ENCODE measurements around the gene ROS1. TPM values are rescaled to one million over a fixed set of nuclear protein-coding genes. Genes with fewer than 3 reads are reported as not detected.
"Not testable (repeated sequence)": the region's sequence is repeated elsewhere in the genome, so short reads cannot be mapped to it uniquely, and the experiment has no call there.

ROS1 gene
- polyA plus RNA-seq, 2 donors, result not detected

DNA sequence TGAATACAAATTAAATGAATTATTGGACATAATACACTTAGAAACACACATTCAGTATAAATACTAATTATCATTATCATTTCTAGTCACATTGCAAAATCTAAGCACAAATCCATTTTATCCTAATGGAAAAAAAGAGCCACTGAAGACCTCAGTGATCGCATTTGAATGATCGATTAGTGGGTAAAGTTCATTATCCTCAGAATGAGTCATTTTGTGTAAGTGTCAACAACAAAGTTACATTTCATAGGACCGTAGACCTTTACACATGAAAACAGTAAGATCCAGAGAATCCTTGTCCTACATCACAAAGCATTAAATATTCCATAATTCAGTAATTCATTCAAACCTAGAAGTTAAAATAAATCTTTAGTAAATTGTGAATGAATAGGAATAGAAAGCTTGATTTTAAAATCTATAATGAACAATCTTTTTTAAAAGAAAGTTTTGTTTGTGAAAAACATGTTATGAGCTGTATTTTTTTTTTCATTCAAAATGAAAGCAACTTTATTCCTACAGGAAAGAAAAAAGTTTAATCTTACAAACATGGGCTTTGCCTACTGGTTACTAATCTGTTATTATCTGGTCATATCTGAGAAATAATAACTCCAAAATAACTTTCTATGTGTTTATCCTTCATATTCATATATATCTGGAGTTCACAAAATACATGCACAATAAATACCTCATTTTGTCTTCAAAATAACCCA, 33.7 kb downstream of the ROS1 start:
- Histone ChIP-seq H3K27ac (ENCODE audit: low read depth in 2 of 2, low read length in 1 of 2) (no peak overlapping the region), H3K4me1 (ENCODE audit: control insufficient read depth in 2 of 2, insufficient read depth in 2 of 2, low read length in 1 of 2) (no peaks in the 10 kb centered on the region), H3K9me3 (ENCODE audit: control insufficient read depth in 2 of 2, insufficient read depth in 1 of 2, low read depth in 1 of 2, low read length in 1 of 2) (no peaks in the 10 kb centered on the region), H3K4me3 (ENCODE audit: low read depth in 1 of 2, low read length in 2 of 2) (no peak overlapping the region), H3K27me3 (ENCODE audit: control insufficient read depth in 1 of 2, insufficient read depth in 2 of 2, low read length in 2 of 2) (no peaks in the 10 kb centered on the region), H3K36me3 (ENCODE audit: control insufficient read depth in 2 of 2, insufficient read depth in 2 of 2, low read length in 1 of 2) (no peaks in the 10 kb centered on the region)
- 74 to 85% methylated on average over 3 of the region's 3 CpGs for WGBS, 2 donors

DNA sequence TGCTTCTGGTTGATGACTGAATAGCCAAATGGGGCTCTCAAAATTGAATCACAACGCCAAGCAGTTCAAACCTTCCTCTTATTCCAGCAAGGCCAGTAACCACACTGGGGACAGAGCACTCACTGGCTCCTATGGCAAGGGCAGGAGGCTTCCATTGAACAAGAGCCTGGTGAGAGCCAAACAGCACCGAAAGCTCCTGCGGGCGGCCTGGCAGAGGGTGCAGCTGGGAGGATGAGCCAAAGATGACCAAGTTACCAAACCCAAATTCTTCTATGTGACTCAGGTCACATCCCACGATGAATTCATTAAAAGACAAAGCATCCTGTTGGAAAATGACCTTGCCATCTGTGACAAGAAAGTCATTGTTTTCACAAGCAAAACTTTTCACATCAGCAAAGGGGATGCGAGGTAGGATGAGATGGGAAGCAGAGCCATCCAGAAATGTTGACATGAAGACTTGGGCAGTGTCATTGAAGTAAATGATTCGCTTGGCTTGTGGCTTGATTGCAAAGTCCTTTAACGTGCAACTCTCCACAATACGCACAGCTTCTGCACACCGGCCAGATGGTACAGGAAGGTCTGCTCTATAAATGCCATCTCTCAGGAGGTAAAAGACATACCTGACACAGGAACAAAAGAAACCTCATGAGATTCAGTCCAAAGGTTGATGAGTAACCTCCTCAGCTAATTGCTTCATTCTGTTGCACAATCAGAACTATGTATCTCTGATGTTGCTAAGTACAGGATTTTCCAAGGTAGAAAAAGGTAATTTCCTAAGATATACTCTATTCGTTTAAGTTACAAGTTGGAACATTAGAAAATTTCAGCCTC, 36.3 kb downstream of the ROS1 start:
- Histone ChIP-seq H3K36me3 (ENCODE audit: control insufficient read depth in 2 of 2, insufficient read depth in 2 of 2, low read length in 1 of 2) (no peaks in the 10 kb centered on the region), H3K9me3 (ENCODE audit: control insufficient read depth in 2 of 2, insufficient read depth in 1 of 2, low read depth in 1 of 2, low read length in 1 of 2) (no peaks in the 10 kb centered on the region), H3K4me1 (ENCODE audit: control insufficient read depth in 2 of 2, insufficient read depth in 2 of 2, low read length in 1 of 2) (no peaks in the 10 kb centered on the region), H3K27me3 (ENCODE audit: control insufficient read depth in 1 of 2, insufficient read depth in 2 of 2, low read length in 2 of 2) (no peaks in the 10 kb centered on the region), H3K27ac (ENCODE audit: low read depth in 2 of 2, low read length in 1 of 2) (no peak overlapping the region), H3K4me3 (ENCODE audit: low read depth in 1 of 2, low read length in 2 of 2) (no peak overlapping the region)
- 77% methylated on average over 11 of the region's 11 CpGs for WGBS, 2 donors

- WGBS, 2 donors, result 63 to 69% methylated on average over 1 of the region's 1 CpG
- Histone ChIP-seq H3K4me1 (ENCODE audit: control insufficient read depth in 2 of 2, insufficient read depth in 2 of 2, low read length in 1 of 2) (no peaks in the 10 kb centered on the region), H3K27ac (ENCODE audit: low read depth in 2 of 2, low read length in 1 of 2) (no peak overlapping the region), H3K4me3 (ENCODE audit: low read depth in 1 of 2, low read length in 2 of 2) (no peak overlapping the region), H3K27me3 (ENCODE audit: control insufficient read depth in 1 of 2, insufficient read depth in 2 of 2, low read length in 2 of 2) (no peaks in the 10 kb centered on the region), H3K36me3 (ENCODE audit: control insufficient read depth in 2 of 2, insufficient read depth in 2 of 2, low read length in 1 of 2) (no peaks in the 10 kb centered on the region), H3K9me3 (ENCODE audit: control insufficient read depth in 2 of 2, insufficient read depth in 1 of 2, low read depth in 1 of 2, low read length in 1 of 2) (no peaks in the 10 kb centered on the region)
Measured at GRCh38 chr6:117387454-117387974, 38.2 kb downstream of the ROS1 start.

DNA sequence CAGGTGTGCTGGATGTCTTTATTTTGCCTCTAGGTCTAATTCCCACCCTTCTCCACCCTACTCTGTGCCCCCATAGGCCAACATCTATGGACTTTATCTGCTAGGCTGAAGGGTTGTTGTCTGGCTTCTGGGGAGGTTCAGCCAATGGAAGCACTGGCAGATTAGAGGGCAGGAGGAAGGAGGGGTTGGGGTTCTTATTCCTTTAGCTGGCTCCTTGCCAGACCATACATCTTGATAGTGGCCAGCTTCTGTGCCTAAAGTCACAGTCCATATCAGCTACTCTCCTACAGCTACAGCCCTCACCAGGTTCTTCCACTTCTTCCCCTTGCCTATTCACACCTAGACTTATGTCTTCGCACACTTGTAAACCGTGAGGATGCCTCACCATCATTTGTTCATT, 41.1 kb downstream of the ROS1 start:
- Histone ChIP-seq H3K4me3 (ENCODE audit: low read depth in 1 of 2, low read length in 2 of 2) (no peak overlapping the region), H3K9me3 (ENCODE audit: control insufficient read depth in 2 of 2, insufficient read depth in 1 of 2, low read depth in 1 of 2, low read length in 1 of 2) (no peaks in the 10 kb centered on the region), H3K4me1 (ENCODE audit: control insufficient read depth in 2 of 2, insufficient read depth in 2 of 2, low read length in 1 of 2) (no peaks in the 10 kb centered on the region), H3K27me3 (ENCODE audit: control insufficient read depth in 1 of 2, insufficient read depth in 2 of 2, low read length in 2 of 2) (no peaks in the 10 kb centered on the region), H3K36me3 (ENCODE audit: control insufficient read depth in 2 of 2, insufficient read depth in 2 of 2, low read length in 1 of 2) (no peaks in the 10 kb centered on the region), H3K27ac (ENCODE audit: low read depth in 2 of 2, low read length in 1 of 2) (no peak overlapping the region)
- 87 to 91% methylated on average over 2 of the region's 2 CpGs for WGBS, 2 donors

DNA sequence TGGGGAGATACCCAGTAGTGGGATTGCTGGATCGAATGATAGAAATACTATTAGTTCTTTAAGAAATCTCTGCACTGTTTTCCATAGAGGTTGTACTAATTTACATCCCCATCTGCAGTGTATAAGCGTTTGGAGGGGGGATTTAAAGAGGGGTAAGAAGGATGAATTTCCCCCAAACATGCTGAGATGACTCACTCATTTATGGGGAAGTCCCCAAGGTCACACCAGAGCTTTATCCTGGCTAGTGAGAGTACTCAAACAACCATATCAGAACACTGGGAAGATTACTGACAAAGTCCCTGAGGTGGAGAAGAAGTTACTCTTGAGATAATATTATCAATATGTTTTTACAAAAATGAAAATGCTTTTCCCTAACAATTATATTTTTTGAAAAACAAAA, 44.0 kb downstream of the ROS1 start:
- H3K4me1 ChIP-seq (ENCODE audit: control insufficient read depth in 2 of 2, insufficient read depth in 2 of 2, low read length in 1 of 2), result no peaks in the 10 kb centered on the region
- 56 to 61% methylated on average over 2 of the region's 2 CpGs for WGBS, 2 donors
- H3K27ac ChIP-seq (ENCODE audit: low read depth in 2 of 2, low read length in 1 of 2), result no peak overlapping the region
- H3K36me3 ChIP-seq (ENCODE audit: control insufficient read depth in 2 of 2, insufficient read depth in 2 of 2, low read length in 1 of 2), result no peaks in the 10 kb centered on the region
- no peaks in the 10 kb centered on the region for H3K9me3 ChIP-seq (ENCODE audit: control insufficient read depth in 2 of 2, insufficient read depth in 1 of 2, low read depth in 1 of 2, low read length in 1 of 2)
- no peaks in the 10 kb centered on the region for H3K27me3 ChIP-seq (ENCODE audit: control insufficient read depth in 1 of 2, insufficient read depth in 2 of 2, low read length in 2 of 2)
- H3K4me3 ChIP-seq (ENCODE audit: low read depth in 1 of 2, low read length in 2 of 2), result no peak overlapping the region

DNA sequence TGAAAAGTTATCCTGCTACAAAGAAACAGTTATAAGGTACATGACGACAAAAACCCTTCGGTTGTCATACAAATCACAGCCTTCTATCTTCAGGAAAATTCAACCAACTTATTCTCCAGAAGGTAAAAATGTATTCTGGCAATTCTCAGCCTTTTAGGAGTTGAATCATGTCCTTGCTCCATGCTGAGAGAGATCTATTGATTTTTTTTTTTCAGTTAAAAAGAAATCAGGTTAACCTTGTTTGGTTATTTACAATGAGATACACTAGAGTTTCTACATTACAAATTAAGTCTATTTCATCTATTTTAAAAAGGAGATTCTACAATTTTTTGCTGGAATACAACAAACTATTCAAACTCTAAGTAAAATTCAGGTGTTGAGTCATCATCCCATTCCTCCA, 45.4 kb downstream of the ROS1 start:
- WGBS, 2 donors, result 89 to 91% methylated on average over 2 of the region's 2 CpGs
- H3K27me3 ChIP-seq (ENCODE audit: control insufficient read depth in 1 of 2, insufficient read depth in 2 of 2, low read length in 2 of 2), result no peaks in the 10 kb centered on the region

GRCh38 chr6:117375446-117375845, 50.3 kb downstream of the ROS1 start:
- Histone ChIP-seq H3K4me1 (ENCODE audit: control insufficient read depth in 2 of 2, insufficient read depth in 2 of 2, low read length in 1 of 2) (no peaks in the 10 kb centered on the region), H3K4me3 (ENCODE audit: low read depth in 1 of 2, low read length in 2 of 2) (no peak overlapping the region), H3K27ac (ENCODE audit: low read depth in 2 of 2, low read length in 1 of 2) (no peak overlapping the region), H3K36me3 (ENCODE audit: control insufficient read depth in 2 of 2, insufficient read depth in 2 of 2, low read length in 1 of 2) (no peaks in the 10 kb centered on the region), H3K27me3 (ENCODE audit: control insufficient read depth in 1 of 2, insufficient read depth in 2 of 2, low read length in 2 of 2) (no peaks in the 10 kb centered on the region), H3K9me3 (ENCODE audit: control insufficient read depth in 2 of 2, insufficient read depth in 1 of 2, low read depth in 1 of 2, low read length in 1 of 2) (peaks cover 0 to 5% of the 10 kb centered on the region in 2 donors)

More for the DNA sequence above, 45.4 kb downstream of the ROS1 start:
- Histone ChIP-seq H3K4me1 (ENCODE audit: control insufficient read depth in 2 of 2, insufficient read depth in 2 of 2, low read length in 1 of 2) (no peaks in the 10 kb centered on the region), H3K9me3 (ENCODE audit: control insufficient read depth in 2 of 2, insufficient read depth in 1 of 2, low read depth in 1 of 2, low read length in 1 of 2) (no peaks in the 10 kb centered on the region), H3K4me3 (ENCODE audit: low read depth in 1 of 2, low read length in 2 of 2) (no peak overlapping the region), H3K27ac (ENCODE audit: low read depth in 2 of 2, low read length in 1 of 2) (no peak overlapping the region), H3K36me3 (ENCODE audit: control insufficient read depth in 2 of 2, insufficient read depth in 2 of 2, low read length in 1 of 2) (no peaks in the 10 kb centered on the region)

DNA sequence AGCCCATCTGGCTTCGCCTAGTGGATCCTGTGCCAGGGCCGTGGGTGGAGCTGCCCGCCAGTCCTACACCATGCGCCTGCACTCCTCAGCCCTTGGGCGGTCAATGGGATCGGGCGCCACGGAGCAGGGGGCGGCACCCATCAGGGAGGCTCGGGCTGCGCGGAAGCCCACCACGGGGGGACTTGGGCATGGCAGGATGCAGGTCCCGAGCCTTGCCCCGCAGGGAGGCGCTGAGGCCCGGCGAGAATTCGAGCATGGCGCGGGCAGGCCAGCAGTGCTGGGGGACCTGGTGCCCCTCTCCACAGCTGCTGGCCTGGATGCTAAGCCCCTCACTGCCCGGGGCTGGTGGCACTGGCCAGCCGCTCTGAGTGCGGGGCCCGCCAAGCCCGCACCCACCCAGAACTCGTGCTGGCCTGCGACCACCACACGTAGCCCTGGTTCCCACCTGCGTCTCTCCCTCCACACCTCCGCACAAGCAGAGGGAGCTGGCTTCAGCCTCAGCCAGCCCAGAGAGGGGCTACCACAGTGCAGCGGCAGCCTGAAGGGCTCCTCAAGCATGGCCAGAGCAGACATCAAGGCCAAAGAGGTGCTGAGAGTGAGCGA, 52.4 kb downstream of the ROS1 start:
- 94 to 97% methylated on average over 33 of the region's 33 CpGs for WGBS, 2 donors

GRCh38 chr6:117372289-117372688, 53.5 kb downstream of the ROS1 start:
- not testable (repeated sequence) for H3K27ac ChIP-seq (ENCODE audit: low read depth in 2 of 2, low read length in 1 of 2); H3K36me3 ChIP-seq (ENCODE audit: control insufficient read depth in 2 of 2, insufficient read depth in 2 of 2, low read length in 1 of 2); H3K27me3 ChIP-seq (ENCODE audit: control insufficient read depth in 1 of 2, insufficient read depth in 2 of 2, low read length in 2 of 2); H3K9me3 ChIP-seq (ENCODE audit: control insufficient read depth in 2 of 2, insufficient read depth in 1 of 2, low read depth in 1 of 2, low read length in 1 of 2); H3K4me1 ChIP-seq (ENCODE audit: control insufficient read depth in 2 of 2, insufficient read depth in 2 of 2, low read length in 1 of 2); H3K4me3 ChIP-seq (ENCODE audit: low read depth in 1 of 2, low read length in 2 of 2)
- 78 to 82% methylated on average over 8 of the region's 8 CpGs for WGBS, 2 donors

More for the DNA sequence above, 52.4 kb downstream of the ROS1 start:
- peaks cover 0 to 5% of the 10 kb centered on the region in 2 donors for H3K9me3 ChIP-seq (ENCODE audit: control insufficient read depth in 2 of 2, insufficient read depth in 1 of 2, low read depth in 1 of 2, low read length in 1 of 2)
- H3K4me1 ChIP-seq (ENCODE audit: control insufficient read depth in 2 of 2, insufficient read depth in 2 of 2, low read length in 1 of 2), result no peaks in the 10 kb centered on the region
- H3K27me3 ChIP-seq (ENCODE audit: control insufficient read depth in 1 of 2, insufficient read depth in 2 of 2, low read length in 2 of 2), result no peaks in the 10 kb centered on the region
- H3K4me3 ChIP-seq (ENCODE audit: low read depth in 1 of 2, low read length in 2 of 2), result no peak overlapping the region
- no peaks in the 10 kb centered on the region for H3K36me3 ChIP-seq (ENCODE audit: control insufficient read depth in 2 of 2, insufficient read depth in 2 of 2, low read length in 1 of 2)
- no peak overlapping the region for H3K27ac ChIP-seq (ENCODE audit: low read depth in 2 of 2, low read length in 1 of 2)

All from esophagus (tissue), 2 donors.